GM12878 (cell line): ENCODE measurements around the gene DLG2. TPM values are rescaled to one million over a fixed set of nuclear protein-coding genes. Genes with fewer than 3 reads are reported as not detected.

ENCODE experiments used
- ATAC-seq: fragments of 200-7000 bp; cut with Tn5 transposase; 3 replicates; pipeline ENCODE4 v1.9.1; 2020; ENCODE audit warnings: mild to moderate bottlenecking, moderate library complexity
- BruUV-seq: library from RNA; stranded (reverse); fragments of 400-500 nt; replicated peaks from 2 replicates; lab custom pipeline; 2021; lab: Mats Ljungman, UMichigan
- CTCF ChIA-PET: fragments of 300-600 bp; sonication (Branson Sonifier 250); formaldehyde crosslinking; extraction: SDS; loops from one replicate; lab custom pipeline; 2021; ENCODE audit warnings: inconsistent platforms; lab: Yijun Ruan, JAX
- POLR2A ChIA-PET: fragments of 350-600 bp; formaldehyde crosslinking; extraction: SDS; loops from one replicate; lab custom pipeline; 2021; ENCODE audit warnings: inconsistent platforms; lab: Charles Lee
- RAD21 ChIA-PET: fragments of 300-600 bp; sonication (Branson Sonifier 250); formaldehyde crosslinking; loops from one replicate; lab custom pipeline; 2023; ENCODE audit warnings: antibody characterized with exemption; ENCODE audit not compliant: unreplicated experiment; lab: Charles Lee
- SMC1A ChIA-PET: fragments of 300-600 bp; sonication (Branson Sonifier 250); formaldehyde crosslinking; loops from one replicate; lab custom pipeline; 2023; ENCODE audit not compliant: unreplicated experiment, uncharacterized antibody; lab: Charles Lee
- DNase-seq: peaks from one replicate; pipeline ENCODE4 v3.0.0-alpha.2; 2011; ENCODE audit warnings: low read depth, low spot score
- FAIRE-seq: peaks from 3 replicates; lab custom pipeline; 2011; peaks lifted over from hg19 to GRCh38; lab: Jason Lieb, UNC
- H2AFZ ChIP-seq: 2 replicates; pipeline ENCODE4 v1.6.0; 2011; ENCODE audit warnings: low read depth, low read length, control low read depth; ENCODE audit not compliant: control insufficient read depth
- H3K27ac ChIP-seq: 2 replicates; pipeline ENCODE4 v1.5.1; 2011; ENCODE audit warnings: control low read depth; ENCODE audit not compliant: control insufficient read depth, insufficient read depth
- H3K27me3 ChIP-seq, 2 experiments: replicated peaks in 1 of 2; 2 replicates each; pipeline versions ENCODE4 v1.6.0 to v1.6.1; 2011; ENCODE audit warnings: low read length in 1 of 2; ENCODE audit not compliant: control insufficient read depth in 2 of 2, insufficient read depth in 2 of 2
- H3K36me3 ChIP-seq, 2 experiments: 2 replicates each; pipeline ENCODE4 v1.5.1; 2011; ENCODE audit warnings: low read length in 1 of 2; ENCODE audit not compliant: control insufficient read depth in 2 of 2, insufficient read depth in 2 of 2
- H3K4me1 ChIP-seq: 2 replicates; pipeline ENCODE4 v1.6.1; 2011; ENCODE audit warnings: mild to moderate bottlenecking, low read length, moderate library complexity, mixed read lengths; ENCODE audit not compliant: control insufficient read depth, insufficient read depth
- H3K4me2 ChIP-seq: 2 replicates; pipeline ENCODE4 v1.6.0; 2011; ENCODE audit warnings: control low read depth; ENCODE audit not compliant: control insufficient read depth, insufficient read depth
- H3K4me3 ChIP-seq: fragments of 200-600 bp; sonication (generic); 2 replicates; pipeline ENCODE4 v1.5.1; 2016
- H3K79me2 ChIP-seq: 2 replicates; pipeline ENCODE4 v1.6.0; 2011; ENCODE audit warnings: low read length; ENCODE audit not compliant: control insufficient read depth, insufficient read depth
- H3K9ac ChIP-seq: 2 replicates; pipeline ENCODE4 v1.8.0; 2011; ENCODE audit warnings: low read length, control low read depth, mixed read lengths; ENCODE audit not compliant: control insufficient read depth, insufficient read depth
- H3K9me3 ChIP-seq: replicated peaks from 3 replicates; pipeline ENCODE4 v1.5.1; 2011; ENCODE audit warnings: mild to moderate bottlenecking, low read length; ENCODE audit not compliant: control insufficient read depth, insufficient read depth
- H4K20me1 ChIP-seq: 2 replicates; pipeline ENCODE4 v1.6.0; 2011; ENCODE audit not compliant: control insufficient read depth, insufficient read depth
- RB1 ChIP-seq: fragments of 450-650 bp; formaldehyde crosslinking; IDR thresholded peaks from 2 replicates; pipeline ENCODE4 v1.6.1; 2017; ENCODE audit warnings: mild to moderate bottlenecking, borderline replicate concordance
- RBBP5 ChIP-seq: fragments of 200-600 bp; sonication (generic); conservative IDR thresholded peaks from 2 replicates; pipeline ENCODE4 v1.6.1; 2016
- SRF ChIP-seq, 2 experiments: IDR thresholded peaks; 2 replicates each; pipeline ENCODE4 v1.6.1; 2011; ENCODE audit warnings: low read depth in 2 of 2, low read length in 2 of 2, mild to moderate bottlenecking in 1 of 2, moderate library complexity in 1 of 2
- STAT1 ChIP-seq: fragments of 450-650 bp; conservative IDR thresholded peaks from 2 replicates; pipeline ENCODE4 v1.6.1; 2014; ENCODE audit warnings: antibody characterized with exemption, mild to moderate bottlenecking
- TCF7 ChIP-seq: IDR thresholded peaks from 2 replicates; pipeline ENCODE4 v1.6.1; 2014; ENCODE audit warnings: antibody characterized with exemption, borderline replicate concordance
- WGBS: methylation state at CpG from one replicate; pipeline ENCODE4 v1.1.6; 2016; ENCODE audit warnings: low lambda C conversion rate; ENCODE audit not compliant: insufficient replicate concordance, insufficient coverage; ENCODE audit errors: missing lambda C conversion rate; 5-methylcytosine and 5-hydroxymethylcytosine counted together
- in situ Hi-C: fragments of 300-500 bp; cut with MboI; formaldehyde crosslinking; loops from 9 replicates; pipeline ENCODE4 v1.14.3; 2018; ENCODE audit warnings: mixed read lengths
- intact Hi-C: fragments of 100-400 bp; cut with micrococcal nuclease; formaldehyde crosslinking; loops from one replicate; pipeline ENCODE4 v1.14.2; 2022; ENCODE audit not compliant: unreplicated experiment
- polyA plus RNA-seq, 11 experiments: library from polyadenylated mRNA; depleted of rRNA in 4 of 11; unstranded in 6 of 11; stranded (reverse) in 5 of 11; fragments of >200 nt; fragmentation: Nextera tagmentation in 4 of 11; fragmentation: Illumina TruSeq in 1 of 11; extraction: Ambion mirVana in 4 of 11; extraction: Trizol in 1 of 11; gene quantifications; 1 replicate in 1 of 11; 2 replicates in 10 of 11; pipeline versions ENCODE4 v1.2.1 to v1.2.3, GENCODE V29; 2011 to 2016; ENCODE audit warnings: inconsistent platforms in 2 of 11, missing spikeins in 2 of 11, low read depth in 1 of 11
- total RNA-seq, 4 experiments: library from RNA; depleted of rRNA in 3 of 4; stranded (reverse); fragments of >200 nt in 3 of 4; fragmentation: Illumina TruSeq in 1 of 4; extraction: Trizol in 1 of 4; gene quantifications; 2 replicates each; pipeline versions ENCODE4 v1.2.1 to v1.2.3, GENCODE V29; 2013 to 2021
- TF ChIP-seq, protein P1 (sequence below), 3 experiments: IDR thresholded peaks in 2 of 3; conservative IDR thresholded peaks in 1 of 3; 2 replicates each; pipeline ENCODE4 v1.5.1; 2011; ENCODE audit warnings: low read depth in 3 of 3, low read length in 3 of 3, mild to moderate bottlenecking in 3 of 3, control low read depth in 2 of 3, moderate library complexity in 2 of 3, inconsistent platforms in 1 of 3, mixed read lengths in 1 of 3; ENCODE audit not compliant: control insufficient read depth in 2 of 3, insufficient read depth in 1 of 3; ENCODE audit errors: extremely low read depth in 1 of 3
- TF ChIP-seq, protein P2 (sequence below): fragments of 450-650 bp; IDR thresholded peaks from 2 replicates; pipeline ENCODE4 v1.6.1; 2018; ENCODE audit warnings: mild to moderate bottlenecking, low read depth, moderate library complexity; ENCODE audit not compliant: partially characterized antibody

DLG2 gene
- total and polyA plus RNA-seq, 10 of the 15 experiments (the other 5 are each of a cell fraction or from before 2014, with no cell fraction given), result 0.09 to 0.98 (median 0.35) TPM

DNA sequence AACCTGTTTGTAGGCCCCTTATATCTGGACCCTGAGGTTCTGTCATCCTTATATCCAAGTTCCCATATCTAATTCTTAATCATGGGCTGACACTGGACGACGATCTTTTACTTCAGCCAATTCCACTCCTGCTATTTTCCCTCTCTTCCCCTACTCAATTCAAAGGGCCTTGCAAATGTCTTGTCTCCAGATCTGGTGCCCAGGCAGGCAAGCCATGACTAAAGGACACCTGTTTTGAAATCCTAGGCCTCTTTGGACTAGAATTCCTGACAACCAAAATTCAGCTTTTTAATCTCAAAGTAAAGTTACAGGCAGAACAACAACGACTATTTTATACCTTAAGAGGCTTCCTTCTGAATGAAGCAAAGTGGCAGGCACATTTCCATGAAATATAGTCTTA is 963.4 kb downstream of the DLG2 start (continued):
- TF ChIP-seq RB1, result no peak
- TF ChIP-seq, all 136 proteins: peak for 0

DNA sequence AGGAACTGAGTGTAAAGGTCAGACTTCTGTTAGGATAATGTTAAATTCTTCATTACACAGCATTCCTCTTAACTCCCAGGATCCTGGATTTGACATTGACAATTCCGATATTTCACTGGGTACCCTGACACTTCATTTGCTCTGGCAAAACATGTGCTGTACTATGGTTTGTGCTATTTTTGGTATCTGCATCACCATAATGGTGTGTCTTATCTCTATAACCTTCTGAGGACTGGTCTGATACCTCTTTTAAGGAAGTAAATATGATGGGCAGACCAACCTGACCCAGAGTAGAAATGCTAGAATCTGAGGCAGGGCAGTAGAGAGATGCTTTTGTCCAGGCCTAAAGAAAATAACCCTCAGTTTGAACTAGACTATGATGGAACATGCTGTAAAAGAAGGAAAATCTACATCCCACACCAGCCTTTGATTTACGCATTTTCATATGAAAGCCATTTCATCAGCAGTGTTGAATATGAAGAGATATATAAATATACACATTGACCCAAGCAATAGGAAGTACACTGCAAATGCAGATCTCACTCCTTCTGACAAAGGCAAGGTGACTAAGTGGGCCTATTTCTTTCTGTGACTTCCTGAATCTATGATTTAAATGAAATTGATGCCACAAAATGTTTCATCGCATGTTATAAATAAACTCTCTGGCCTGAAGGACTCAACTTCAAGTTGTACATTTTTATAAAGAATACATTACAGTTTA is 966.7 kb downstream of the DLG2 start:
- RAD21 ChIA-PET, result no interaction called here
- SMC1A ChIA-PET, result no interaction called here
- Histone ChIP-seq H3K4me2 (no peak overlapping the region), H2AFZ (no peak overlapping the region), H3K27ac (no peak overlapping the region), H3K27me3 (no peaks in the 10 kb centered on the region), H3K4me1 (no peaks in the 10 kb centered on the region), H4K20me1 (no peaks in the 10 kb centered on the region), H3K36me3 (no peaks in the 10 kb centered on the region), H3K79me2 (no peaks in the 10 kb centered on the region), H3K4me3 (no peak overlapping the region), H3K9me3 (no peaks in the 10 kb centered on the region), H3K9ac (no peak overlapping the region)
- CTCF ChIA-PET, result no interaction called here
- no TSS peak for BruUV-seq
- in situ Hi-C loops, result no loop called here
- ATAC-seq (no peak), DNase-seq (no peak), FAIRE-seq (no peak)
- POLR2A ChIA-PET, result no interaction called here
- WGBS, result 72% methylated on average over 3 of the region's 3 CpGs
- TF ChIP-seq, protein P1, sequence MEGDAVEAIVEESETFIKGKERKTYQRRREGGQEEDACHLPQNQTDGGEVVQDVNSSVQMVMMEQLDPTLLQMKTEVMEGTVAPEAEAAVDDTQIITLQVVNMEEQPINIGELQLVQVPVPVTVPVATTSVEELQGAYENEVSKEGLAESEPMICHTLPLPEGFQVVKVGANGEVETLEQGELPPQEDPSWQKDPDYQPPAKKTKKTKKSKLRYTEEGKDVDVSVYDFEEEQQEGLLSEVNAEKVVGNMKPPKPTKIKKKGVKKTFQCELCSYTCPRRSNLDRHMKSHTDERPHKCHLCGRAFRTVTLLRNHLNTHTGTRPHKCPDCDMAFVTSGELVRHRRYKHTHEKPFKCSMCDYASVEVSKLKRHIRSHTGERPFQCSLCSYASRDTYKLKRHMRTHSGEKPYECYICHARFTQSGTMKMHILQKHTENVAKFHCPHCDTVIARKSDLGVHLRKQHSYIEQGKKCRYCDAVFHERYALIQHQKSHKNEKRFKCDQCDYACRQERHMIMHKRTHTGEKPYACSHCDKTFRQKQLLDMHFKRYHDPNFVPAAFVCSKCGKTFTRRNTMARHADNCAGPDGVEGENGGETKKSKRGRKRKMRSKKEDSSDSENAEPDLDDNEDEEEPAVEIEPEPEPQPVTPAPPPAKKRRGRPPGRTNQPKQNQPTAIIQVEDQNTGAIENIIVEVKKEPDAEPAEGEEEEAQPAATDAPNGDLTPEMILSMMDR (IDR thresholded peaks at IDR 0.05 in 2 of 3, conservative IDR thresholded peaks at IDR 0.05 in 1 of 3; ENCODE audit: control insufficient read depth in 2 of 3, extremely low read depth in 1 of 3, insufficient read depth in 1 of 3, low read depth in 3 of 3, low read length in 3 of 3), result no peak
- TF ChIP-seq TCF7 (no peak), STAT1 (no peak), SRF (IDR thresholded peaks at IDR 0.05; ENCODE audit: low read depth in 2 of 2, low read length in 2 of 2) (no peak), RBBP5 (no peak)
- TF ChIP-seq, protein P2, sequence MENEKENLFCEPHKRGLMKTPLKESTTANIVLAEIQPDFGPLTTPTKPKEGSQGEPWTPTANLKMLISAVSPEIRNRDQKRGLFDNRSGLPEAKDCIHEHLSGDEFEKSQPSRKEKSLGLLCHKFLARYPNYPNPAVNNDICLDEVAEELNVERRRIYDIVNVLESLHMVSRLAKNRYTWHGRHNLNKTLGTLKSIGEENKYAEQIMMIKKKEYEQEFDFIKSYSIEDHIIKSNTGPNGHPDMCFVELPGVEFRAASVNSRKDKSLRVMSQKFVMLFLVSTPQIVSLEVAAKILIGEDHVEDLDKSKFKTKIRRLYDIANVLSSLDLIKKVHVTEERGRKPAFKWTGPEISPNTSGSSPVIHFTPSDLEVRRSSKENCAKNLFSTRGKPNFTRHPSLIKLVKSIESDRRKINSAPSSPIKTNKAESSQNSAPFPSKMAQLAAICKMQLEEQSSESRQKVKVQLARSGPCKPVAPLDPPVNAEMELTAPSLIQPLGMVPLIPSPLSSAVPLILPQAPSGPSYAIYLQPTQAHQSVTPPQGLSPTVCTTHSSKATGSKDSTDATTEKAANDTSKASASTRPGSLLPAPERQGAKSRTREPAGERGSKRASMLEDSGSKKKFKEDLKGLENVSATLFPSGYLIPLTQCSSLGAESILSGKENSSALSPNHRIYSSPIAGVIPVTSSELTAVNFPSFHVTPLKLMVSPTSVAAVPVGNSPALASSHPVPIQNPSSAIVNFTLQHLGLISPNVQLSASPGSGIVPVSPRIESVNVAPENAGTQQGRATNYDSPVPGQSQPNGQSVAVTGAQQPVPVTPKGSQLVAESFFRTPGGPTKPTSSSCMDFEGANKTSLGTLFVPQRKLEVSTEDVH, result no peak
- intact Hi-C loops, result no loop called here
